Measurements from ENCODE around the gene NPL.

DNA sequence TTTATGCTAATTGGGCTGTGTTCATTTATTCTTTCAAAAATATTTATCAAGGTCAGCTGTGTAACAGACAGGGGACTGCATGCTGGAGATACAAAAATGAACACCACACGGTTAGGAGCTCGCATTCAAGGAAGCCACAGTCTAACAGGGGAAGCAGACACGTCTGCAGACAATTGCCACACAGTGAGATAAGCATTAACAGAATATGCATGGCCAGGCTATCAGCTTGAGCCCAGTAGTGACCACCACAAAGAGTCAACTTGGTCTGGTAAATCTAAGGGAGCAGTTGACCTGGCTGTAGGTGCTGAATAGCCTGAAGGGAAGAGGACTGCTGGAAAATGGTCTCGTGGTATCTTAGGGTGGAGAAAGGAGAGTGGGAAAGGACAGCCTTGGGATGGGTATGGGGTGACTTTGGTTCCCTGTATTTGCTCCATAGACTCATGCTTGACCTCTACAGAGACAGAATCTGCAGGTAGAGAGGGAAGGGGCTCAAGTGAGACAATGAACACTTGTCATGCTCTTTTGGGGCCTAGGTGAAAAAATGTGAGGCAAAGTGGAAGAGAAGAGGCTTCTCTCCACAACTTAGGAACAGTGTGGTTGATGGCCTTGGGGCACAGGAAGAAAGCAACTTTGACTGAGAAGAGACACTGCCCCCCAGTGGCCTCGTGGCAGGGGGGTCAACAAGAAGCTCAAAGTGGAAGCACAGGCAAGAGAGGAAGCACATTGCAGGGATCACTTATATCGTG, 7.6 kb upstream of the NPL start:
- TF ChIP-seq, protein P1, sequence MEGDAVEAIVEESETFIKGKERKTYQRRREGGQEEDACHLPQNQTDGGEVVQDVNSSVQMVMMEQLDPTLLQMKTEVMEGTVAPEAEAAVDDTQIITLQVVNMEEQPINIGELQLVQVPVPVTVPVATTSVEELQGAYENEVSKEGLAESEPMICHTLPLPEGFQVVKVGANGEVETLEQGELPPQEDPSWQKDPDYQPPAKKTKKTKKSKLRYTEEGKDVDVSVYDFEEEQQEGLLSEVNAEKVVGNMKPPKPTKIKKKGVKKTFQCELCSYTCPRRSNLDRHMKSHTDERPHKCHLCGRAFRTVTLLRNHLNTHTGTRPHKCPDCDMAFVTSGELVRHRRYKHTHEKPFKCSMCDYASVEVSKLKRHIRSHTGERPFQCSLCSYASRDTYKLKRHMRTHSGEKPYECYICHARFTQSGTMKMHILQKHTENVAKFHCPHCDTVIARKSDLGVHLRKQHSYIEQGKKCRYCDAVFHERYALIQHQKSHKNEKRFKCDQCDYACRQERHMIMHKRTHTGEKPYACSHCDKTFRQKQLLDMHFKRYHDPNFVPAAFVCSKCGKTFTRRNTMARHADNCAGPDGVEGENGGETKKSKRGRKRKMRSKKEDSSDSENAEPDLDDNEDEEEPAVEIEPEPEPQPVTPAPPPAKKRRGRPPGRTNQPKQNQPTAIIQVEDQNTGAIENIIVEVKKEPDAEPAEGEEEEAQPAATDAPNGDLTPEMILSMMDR (IDR thresholded peaks at IDR 0.05): peak; percentile 39 to 66 (median 60)
- peak in 1 of 2 donors; percentile 14 for TF ChIP-seq EP300 (IDR thresholded peaks at IDR 0.05)
